ENCODE measurements around the gene PDE11A. TPM values are rescaled to one million over a fixed set of nuclear protein-coding genes. Genes with fewer than 3 reads are reported as not detected.
"Not testable (repeated sequence)": the region's sequence is repeated elsewhere in the genome, so short reads cannot be mapped to it uniquely, and the experiment has no call there.

The PDE11A gene
- total and polyA plus RNA-seq, 4 donors = 0.03 to 1.2 (median 0.58) TPM

DNA sequence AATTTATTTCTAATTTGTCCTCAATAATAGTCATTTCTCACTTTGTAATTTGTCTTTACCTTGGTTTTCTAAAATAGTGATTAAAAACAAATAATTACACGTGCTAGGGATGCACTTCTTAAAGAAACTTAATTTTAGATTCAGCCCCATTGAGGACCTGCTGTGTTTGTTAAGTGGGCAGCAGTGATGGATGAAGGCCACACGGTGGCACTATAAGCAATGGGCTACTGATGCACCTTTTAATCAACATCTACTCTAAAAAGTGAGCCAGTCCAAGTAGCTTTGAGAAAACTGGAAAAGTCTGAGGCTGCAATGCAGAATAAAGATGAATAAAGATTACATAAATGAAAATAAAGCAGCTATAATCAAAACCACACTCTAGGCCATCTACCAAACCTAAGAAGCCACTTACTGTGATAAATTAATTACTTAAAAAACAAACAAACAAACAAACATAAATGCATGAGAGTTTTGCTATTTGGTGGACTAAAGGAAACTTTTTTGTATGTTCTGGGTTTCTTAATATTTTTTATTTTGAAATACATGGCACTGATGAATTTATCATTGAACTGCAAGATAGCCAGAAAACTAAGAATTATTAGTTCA is 89.3 kb downstream of the PDE11A start:
- Histone ChIP-seq H3K4me1 (ENCODE audit: control insufficient read depth in 1 of 2, insufficient read depth in 2 of 2, low read length in 2 of 2) (no peaks in the 10 kb centered on the region), H3K27ac (ENCODE audit: low read depth in 1 of 2, low read length in 2 of 2) (no peak overlapping the region), H3K36me3 (ENCODE audit: control insufficient read depth in 1 of 2, insufficient read depth in 2 of 2, low read length in 1 of 2) (no peaks in the 10 kb centered on the region), H3K9me3 (ENCODE audit: control insufficient read depth, low read length) (no peaks in the 10 kb centered on the region), H3K4me3 (ENCODE audit: low read length in 2 of 2) (no peak overlapping the region), H3K27me3 (ENCODE audit: control insufficient read depth in 1 of 2, insufficient read depth in 2 of 2, low read length in 1 of 2) (no peaks in the 10 kb centered on the region)
- no peak for DNase-seq
- intact Hi-C loops (cut with DNase I) = no loop called here
- ATAC-seq (ENCODE audit: low FRiP score) = no peak
- WGBS, 2 donors = 14 to 18% methylated on average over 2 of the region's 2 CpGs

DNA sequence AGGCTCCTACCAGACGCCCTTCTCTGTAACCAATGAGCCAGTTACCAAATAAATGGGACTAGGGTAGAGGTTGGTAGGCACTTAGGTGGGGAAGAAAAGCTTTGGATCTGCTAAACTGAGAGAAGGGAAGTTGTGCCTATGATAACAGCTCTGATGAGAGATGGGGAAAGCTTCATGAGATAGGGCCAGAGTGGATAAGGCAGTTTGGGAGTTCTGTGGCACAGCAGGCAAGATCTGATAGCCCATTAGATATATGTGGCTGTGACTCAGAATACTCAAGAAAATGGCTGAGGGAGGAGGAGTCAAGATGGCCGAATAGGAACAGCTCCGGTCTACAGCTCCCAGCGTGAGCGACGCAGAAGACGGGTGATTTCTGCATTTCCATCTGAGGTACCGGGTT is 99.8 kb downstream of the PDE11A start:
- Histone ChIP-seq H3K9me3 (ENCODE audit: control insufficient read depth, low read length) (no peaks in the 10 kb centered on the region), H3K36me3 (ENCODE audit: control insufficient read depth in 1 of 2, insufficient read depth in 2 of 2, low read length in 1 of 2) (no peaks in the 10 kb centered on the region), H3K4me1 (ENCODE audit: control insufficient read depth in 1 of 2, insufficient read depth in 2 of 2, low read length in 2 of 2) (no peaks in the 10 kb centered on the region), H3K4me3 (ENCODE audit: low read length in 2 of 2) (no peak overlapping the region), H3K27me3 (ENCODE audit: control insufficient read depth in 1 of 2, insufficient read depth in 2 of 2, low read length in 1 of 2) (no peaks in the 10 kb centered on the region), H3K27ac (ENCODE audit: low read depth in 1 of 2, low read length in 2 of 2) (no peak overlapping the region)
- DNase-seq = no peak
- 90 to 92% methylated on average over 7 of the region's 8 CpGs for WGBS, 2 donors
- intact Hi-C loops (cut with DNase I) = no loop called here
- no peak for ATAC-seq (ENCODE audit: low FRiP score)

DNA sequence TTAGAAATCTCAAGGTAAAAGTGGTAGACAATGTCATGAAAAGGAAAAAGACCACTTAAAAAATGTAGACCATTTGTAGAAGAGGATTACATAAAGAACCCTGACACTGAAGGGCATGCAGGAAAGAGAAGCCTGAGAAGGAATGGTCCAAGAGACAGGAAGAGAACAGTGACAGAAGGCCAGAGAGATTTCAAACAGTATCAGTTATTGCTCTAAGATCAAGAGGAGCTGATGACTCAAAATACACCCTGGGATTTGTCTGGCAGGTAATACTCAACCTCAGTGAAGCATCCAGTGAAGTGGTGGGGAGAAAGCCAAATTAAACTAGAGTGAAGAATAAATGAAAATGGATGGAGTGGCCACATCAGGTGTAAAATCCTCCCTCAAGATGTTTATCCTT is 100.5 kb downstream of the PDE11A start:
- Histone ChIP-seq H3K27ac (ENCODE audit: low read depth in 1 of 2, low read length in 2 of 2) (no peak overlapping the region), H3K36me3 (ENCODE audit: control insufficient read depth in 1 of 2, insufficient read depth in 2 of 2, low read length in 1 of 2) (no peaks in the 10 kb centered on the region), H3K4me3 (ENCODE audit: low read length in 2 of 2) (no peak overlapping the region), H3K9me3 (ENCODE audit: control insufficient read depth, low read length) (no peaks in the 10 kb centered on the region), H3K4me1 (ENCODE audit: control insufficient read depth in 1 of 2, insufficient read depth in 2 of 2, low read length in 2 of 2) (no peaks in the 10 kb centered on the region), H3K27me3 (ENCODE audit: control insufficient read depth in 1 of 2, insufficient read depth in 2 of 2, low read length in 1 of 2) (no peaks in the 10 kb centered on the region)
- DNase-seq (no peak), ATAC-seq (ENCODE audit: low FRiP score) (no peak)
- intact Hi-C loops (cut with DNase I) = no loop called here

DNA sequence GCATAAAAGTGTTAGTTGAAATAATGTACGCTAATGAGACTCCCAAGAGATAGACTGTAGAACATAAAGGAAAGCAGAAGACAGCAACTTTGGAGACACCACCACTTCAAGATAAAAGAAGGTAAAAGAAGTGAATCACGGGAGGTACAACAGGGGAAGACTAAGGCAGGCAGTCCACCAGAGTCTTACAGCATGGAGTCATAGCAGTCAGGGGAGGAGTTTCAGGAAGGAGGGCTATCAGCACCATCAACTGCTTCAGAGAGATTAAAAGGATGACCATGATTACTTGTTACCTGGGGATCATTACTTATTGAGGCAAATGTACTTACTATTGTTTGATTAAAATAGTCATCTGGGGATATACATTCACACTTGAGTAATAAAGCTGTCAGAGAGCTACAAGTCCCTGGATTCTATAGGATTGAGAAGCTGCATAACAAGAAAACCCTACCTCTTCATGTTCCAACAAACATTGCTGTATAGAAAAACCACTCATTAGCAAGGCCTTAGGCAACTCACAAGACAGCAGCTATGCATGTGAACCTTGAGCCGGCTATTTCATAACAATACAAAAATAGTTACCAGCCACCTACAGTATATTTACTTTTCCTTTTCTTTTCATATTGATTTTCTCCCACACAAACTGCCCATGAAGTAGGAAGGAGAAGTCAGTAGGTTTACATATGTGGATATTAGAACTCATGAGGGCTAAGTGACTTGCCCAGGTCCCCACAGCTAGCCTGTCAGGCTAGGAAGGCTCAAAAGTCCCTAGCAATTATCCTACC is 101.7 kb downstream of the PDE11A start:
- Histone ChIP-seq H3K4me3 (ENCODE audit: low read length in 2 of 2) (no peak overlapping the region), H3K36me3 (ENCODE audit: control insufficient read depth in 1 of 2, insufficient read depth in 2 of 2, low read length in 1 of 2) (no peaks in the 10 kb centered on the region), H3K4me1 (ENCODE audit: control insufficient read depth in 1 of 2, insufficient read depth in 2 of 2, low read length in 2 of 2) (no peaks in the 10 kb centered on the region), H3K27ac (ENCODE audit: low read depth in 1 of 2, low read length in 2 of 2) (no peak overlapping the region), H3K9me3 (ENCODE audit: control insufficient read depth, low read length) (no peaks in the 10 kb centered on the region), H3K27me3 (ENCODE audit: control insufficient read depth in 1 of 2, insufficient read depth in 2 of 2, low read length in 1 of 2) (no peaks in the 10 kb centered on the region)
- intact Hi-C loops (cut with DNase I) = no loop called here
- WGBS, 2 donors = 62 to 69% methylated on average over 3 of the region's 3 CpGs
- ATAC-seq (ENCODE audit: low FRiP score) (no peak), DNase-seq (no peak)

DNA sequence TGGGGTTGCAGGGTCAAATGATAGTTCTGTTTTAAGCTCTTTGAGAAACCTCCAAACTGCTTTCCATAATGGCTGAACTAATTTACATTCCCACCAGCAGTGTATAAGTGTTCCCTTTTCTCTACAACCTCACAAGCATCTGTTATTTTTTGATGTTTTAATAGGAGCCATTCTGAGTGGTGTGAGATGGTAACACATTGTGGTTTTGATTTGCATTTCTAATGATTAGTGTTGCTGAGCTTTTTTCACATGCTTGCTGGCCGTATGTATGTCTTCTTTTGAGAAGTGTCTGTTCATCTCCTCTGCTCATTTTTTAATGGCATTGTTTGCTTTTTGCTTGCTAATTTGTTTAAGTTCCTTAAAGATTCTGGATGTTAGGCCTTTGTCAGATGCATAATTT is 107.7 kb downstream of the PDE11A start:
- no peak overlapping the region for H3K27ac ChIP-seq (ENCODE audit: low read depth in 1 of 2, low read length in 2 of 2)
- intact Hi-C loops (cut with DNase I) = no loop called here
- DNase-seq (no peak), ATAC-seq (ENCODE audit: low FRiP score) (no peak)
- H3K27me3 ChIP-seq (ENCODE audit: control insufficient read depth in 1 of 2, insufficient read depth in 2 of 2, low read length in 1 of 2) = no peaks in the 10 kb centered on the region
- H3K9me3 ChIP-seq (ENCODE audit: control insufficient read depth, low read length) = no peaks in the 10 kb centered on the region
- H3K4me3 ChIP-seq (ENCODE audit: low read length in 2 of 2) = no peak overlapping the region
- 67 to 77% methylated on average over 1 of the region's 1 CpG for WGBS, 2 donors
- H3K4me1 ChIP-seq (ENCODE audit: control insufficient read depth in 1 of 2, insufficient read depth in 2 of 2, low read length in 2 of 2) = no peaks in the 10 kb centered on the region
- no peaks in the 10 kb centered on the region for H3K36me3 ChIP-seq (ENCODE audit: control insufficient read depth in 1 of 2, insufficient read depth in 2 of 2, low read length in 1 of 2)

- H3K9me3 ChIP-seq (ENCODE audit: control insufficient read depth, low read length) = no peaks in the 10 kb centered on the region
- no peaks in the 10 kb centered on the region for H3K4me1 ChIP-seq (ENCODE audit: control insufficient read depth in 1 of 2, insufficient read depth in 2 of 2, low read length in 2 of 2)
- ATAC-seq (ENCODE audit: low FRiP score) = no peak
- no peaks in the 10 kb centered on the region for H3K27me3 ChIP-seq (ENCODE audit: control insufficient read depth in 1 of 2, insufficient read depth in 2 of 2, low read length in 1 of 2)
- intact Hi-C loops (cut with DNase I) = no loop called here
- no peaks in the 10 kb centered on the region for H3K36me3 ChIP-seq (ENCODE audit: control insufficient read depth in 1 of 2, insufficient read depth in 2 of 2, low read length in 1 of 2)
- WGBS, 2 donors = 38 to 61% methylated on average over 1 of the region's 1 CpG
- H3K27ac ChIP-seq (ENCODE audit: low read depth in 1 of 2, low read length in 2 of 2) = no peak overlapping the region
- no peak for DNase-seq
- H3K4me3 ChIP-seq (ENCODE audit: low read length in 2 of 2) = no peak overlapping the region
These were observed 120.4 kb downstream of the PDE11A start for GRCh38 chr2:177952151-177952550.

- DNase-seq; H3K4me1 ChIP-seq (ENCODE audit: control insufficient read depth in 1 of 2, insufficient read depth in 2 of 2, low read length in 2 of 2); H3K27me3 ChIP-seq (ENCODE audit: control insufficient read depth in 1 of 2, insufficient read depth in 2 of 2, low read length in 1 of 2); ATAC-seq (ENCODE audit: low FRiP score); H3K4me3 ChIP-seq (ENCODE audit: low read length in 2 of 2); H3K9me3 ChIP-seq (ENCODE audit: control insufficient read depth, low read length); H3K36me3 ChIP-seq (ENCODE audit: control insufficient read depth in 1 of 2, insufficient read depth in 2 of 2, low read length in 1 of 2); intact Hi-C loops (cut with DNase I); H3K27ac ChIP-seq (ENCODE audit: low read depth in 1 of 2, low read length in 2 of 2): not testable (repeated sequence)
- 98% methylated on average over 1 of the region's 3 CpGs for WGBS, 2 donors
These were observed 125.0 kb downstream of the PDE11A start for GRCh38 chr2:177947598-177947997.

- WGBS, 2 donors = 94 to 97% methylated on average over 13 to 14 of the region's 14 CpGs
- H3K27me3 ChIP-seq (ENCODE audit: control insufficient read depth in 1 of 2, insufficient read depth in 2 of 2, low read length in 1 of 2); H3K36me3 ChIP-seq (ENCODE audit: control insufficient read depth in 1 of 2, insufficient read depth in 2 of 2, low read length in 1 of 2); H3K27ac ChIP-seq (ENCODE audit: low read depth in 1 of 2, low read length in 2 of 2); H3K4me1 ChIP-seq (ENCODE audit: control insufficient read depth in 1 of 2, insufficient read depth in 2 of 2, low read length in 2 of 2); H3K9me3 ChIP-seq (ENCODE audit: control insufficient read depth, low read length); H3K4me3 ChIP-seq (ENCODE audit: low read length in 2 of 2); DNase-seq; ATAC-seq (ENCODE audit: low FRiP score); intact Hi-C loops (cut with DNase I): not testable (repeated sequence)
These were observed 128.0 kb downstream of the PDE11A start for GRCh38 chr2:177944530-177944929.

GRCh38 chr2:177942731-177943130 is 129.8 kb downstream of the PDE11A start:
- H3K27ac ChIP-seq (ENCODE audit: low read depth in 1 of 2, low read length in 2 of 2) = no peak overlapping the region
- no peaks in the 10 kb centered on the region for H3K9me3 ChIP-seq (ENCODE audit: control insufficient read depth, low read length)
- no peaks in the 10 kb centered on the region for H3K36me3 ChIP-seq (ENCODE audit: control insufficient read depth in 1 of 2, insufficient read depth in 2 of 2, low read length in 1 of 2)
- intact Hi-C loops (cut with DNase I) = no loop called here
- no peaks in the 10 kb centered on the region for H3K27me3 ChIP-seq (ENCODE audit: control insufficient read depth in 1 of 2, insufficient read depth in 2 of 2, low read length in 1 of 2)
- H3K4me3 ChIP-seq (ENCODE audit: low read length in 2 of 2) = no peak overlapping the region
- no peaks in the 10 kb centered on the region for H3K4me1 ChIP-seq (ENCODE audit: control insufficient read depth in 1 of 2, insufficient read depth in 2 of 2, low read length in 2 of 2)
- WGBS, 2 donors = 84 to 85% methylated on average over 1 of the region's 1 CpG
- no peak for DNase-seq
- ATAC-seq (ENCODE audit: low FRiP score) = no peak
